Duodenal mucosa (tissue), 2 donors: ENCODE measurements around the gene ADGRA3.

ENCODE experiments used
- H3K27ac ChIP-seq: one replicate; pipeline ENCODE4 v1.7.0; 2013; ENCODE audit warnings: low read depth, low read length
- H3K27me3 ChIP-seq, 2 donors: one replicate each; pipeline ENCODE4 v1.7.0; 2013; ENCODE audit warnings: low read length in 2 of 2, control low read depth in 1 of 2; ENCODE audit not compliant: insufficient read depth in 2 of 2, control insufficient read depth in 1 of 2
- H3K36me3 ChIP-seq, 2 donors: one replicate each; pipeline ENCODE4 v1.7.0; 2013; ENCODE audit warnings: low read length in 2 of 2, control low read depth in 1 of 2; ENCODE audit not compliant: insufficient read depth in 2 of 2, control insufficient read depth in 1 of 2
- H3K4me1 ChIP-seq, 2 donors: one replicate each; pipeline ENCODE4 v1.7.0; 2013; ENCODE audit warnings: low read length in 2 of 2, control low read depth in 1 of 2; ENCODE audit not compliant: insufficient read depth in 2 of 2, control insufficient read depth in 1 of 2
- H3K4me3 ChIP-seq, 2 donors: one replicate each; pipeline ENCODE4 v1.7.0; 2013; ENCODE audit warnings: low read length in 2 of 2, low read depth in 1 of 2
- H3K9ac ChIP-seq, 2 donors: one replicate each; pipeline ENCODE4 v1.7.0; 2013; ENCODE audit warnings: low read length in 2 of 2, low read depth in 1 of 2
- H3K9me3 ChIP-seq, 2 donors: one replicate each; pipeline ENCODE4 v1.7.0; 2013; ENCODE audit warnings: low read length in 2 of 2, control low read depth in 1 of 2; ENCODE audit not compliant: control insufficient read depth in 1 of 2

Gene ADGRA3

DNA sequence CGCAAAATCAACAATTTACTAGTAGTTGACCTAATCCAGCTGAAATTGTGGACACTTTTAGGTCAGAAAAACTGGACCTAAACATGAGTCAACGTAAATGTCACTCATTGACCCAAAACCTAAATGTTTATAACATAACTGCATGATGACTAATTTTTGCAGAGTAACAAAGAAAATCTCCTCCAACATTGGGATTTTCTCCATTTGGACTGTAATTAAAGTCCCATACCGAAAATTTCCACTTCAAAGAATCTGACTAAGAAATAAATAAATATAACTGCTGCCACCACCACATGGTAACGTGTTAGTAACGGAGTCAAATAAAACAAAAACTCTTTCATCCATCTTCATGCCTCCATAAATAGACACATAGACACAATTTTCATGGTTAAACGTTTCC lies 1.9 kb downstream of the ADGRA3 start:
- Histone ChIP-seq H3K36me3 (no peaks in the 10 kb centered on the region), H3K27me3 (no peaks in the 10 kb centered on the region), H3K27ac (no peak overlapping the region), H3K4me3 (peak overlapping the region; percentile 67 to 84), H3K9ac (peak overlapping the region in 1 of 2 donors; percentile 45), H3K4me1 (peaks cover 7 to 19% of the 10 kb centered on the region in 2 donors), H3K9me3 (no peaks in the 10 kb centered on the region)

DNA sequence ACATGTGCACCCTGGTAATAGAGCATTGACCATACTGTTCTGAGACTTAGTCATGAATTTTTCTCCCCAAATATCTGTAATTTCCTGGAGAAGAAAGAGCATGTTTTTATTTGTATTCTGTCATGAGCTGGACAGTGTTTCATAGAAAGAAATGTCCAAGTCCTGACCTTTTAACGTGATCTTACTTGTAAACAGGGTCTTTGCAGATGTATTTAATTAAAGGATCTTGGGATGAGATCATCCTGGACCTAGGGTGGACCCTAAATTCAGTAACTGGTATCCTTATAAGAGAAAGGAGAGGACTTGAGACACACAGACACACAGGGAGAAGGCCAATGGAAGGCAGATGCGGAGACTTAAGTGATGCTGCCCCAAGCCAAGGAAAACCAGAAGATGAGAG lies 3.6 kb downstream of the ADGRA3 start:
- Histone ChIP-seq H3K36me3 (no peaks in the 10 kb centered on the region), H3K27ac (no peak overlapping the region), H3K27me3 (no peaks in the 10 kb centered on the region), H3K9ac (no peak overlapping the region), H3K4me1 (peaks cover 7 to 19% of the 10 kb centered on the region in 2 donors), H3K9me3 (no peaks in the 10 kb centered on the region), H3K4me3 (no peak overlapping the region)

DNA sequence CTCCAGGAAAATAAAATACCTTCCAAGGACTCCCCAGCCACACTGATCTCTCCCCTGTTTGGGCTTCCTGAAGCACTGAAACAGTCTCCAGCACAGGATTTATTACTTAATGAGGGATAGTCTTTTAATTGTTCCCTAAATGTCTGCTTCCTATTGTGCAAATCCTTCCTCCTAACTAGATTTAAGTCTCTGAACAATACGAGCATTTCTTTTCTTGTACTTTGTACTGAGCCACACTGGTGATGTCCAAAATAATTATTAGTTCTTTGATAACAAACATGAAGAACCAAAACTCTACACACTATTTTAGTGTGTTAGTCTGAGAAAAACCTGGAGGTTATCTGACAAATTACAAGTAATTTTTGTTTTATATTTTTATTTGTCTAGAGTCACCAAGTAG lies 5.1 kb downstream of the ADGRA3 start:
- no peak overlapping the region for H3K27ac ChIP-seq

DNA sequence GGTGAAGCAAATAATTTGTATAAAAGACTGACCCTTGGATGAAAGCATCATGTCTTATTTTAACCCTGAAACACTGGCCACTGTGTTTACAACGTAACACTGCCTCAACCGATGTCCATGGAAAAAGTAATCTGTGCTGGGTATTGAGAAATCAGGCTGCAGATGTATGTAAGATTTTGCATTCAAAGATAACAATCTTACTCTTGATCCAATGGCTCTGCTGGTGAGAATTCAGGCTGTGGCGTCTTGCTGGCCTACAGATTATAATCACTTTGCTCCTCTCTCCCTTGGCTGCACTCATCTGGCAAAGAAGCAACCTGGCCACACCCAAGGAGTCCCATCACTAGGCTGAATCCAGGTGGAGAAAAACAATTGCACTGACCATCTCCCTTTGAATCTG lies 7.5 kb downstream of the ADGRA3 start:
- Histone ChIP-seq H3K9me3 (no peaks in the 10 kb centered on the region), H3K4me1 (peaks cover 7 to 11% of the 10 kb centered on the region in 2 donors), H3K36me3 (no peaks in the 10 kb centered on the region), H3K9ac (no peak overlapping the region), H3K27ac (no peak overlapping the region), H3K4me3 (no peak overlapping the region), H3K27me3 (no peaks in the 10 kb centered on the region)

More for the DNA sequence above, 5.1 kb downstream of the ADGRA3 start:
- H3K36me3 ChIP-seq = no peaks in the 10 kb centered on the region
- no peaks in the 10 kb centered on the region for H3K27me3 ChIP-seq
- no peaks in the 10 kb centered on the region for H3K9me3 ChIP-seq
- no peak overlapping the region for H3K4me3 ChIP-seq
- H3K9ac ChIP-seq = no peak overlapping the region
- peaks cover 7 to 17% of the 10 kb centered on the region in 2 donors for H3K4me1 ChIP-seq

DNA sequence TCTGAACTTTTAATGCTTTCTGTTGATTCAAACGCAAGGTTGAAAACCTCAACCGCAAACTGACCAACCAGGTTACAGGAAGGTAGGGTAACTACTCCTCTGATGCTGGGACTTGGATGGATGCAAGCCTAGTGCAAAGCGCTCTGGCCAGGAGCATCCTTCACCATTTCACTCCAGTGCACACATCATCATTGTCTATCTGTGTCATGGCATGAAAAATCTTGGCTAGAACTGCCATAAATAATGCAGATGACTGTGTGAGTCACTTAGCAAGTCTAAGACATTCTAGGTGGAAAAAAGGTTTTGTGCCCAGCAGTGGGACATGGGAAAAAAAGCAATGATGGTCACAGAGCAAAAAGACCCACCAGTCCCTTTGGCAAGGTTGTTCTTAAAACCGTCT lies 10.9 kb downstream of the ADGRA3 start:
- H3K27ac ChIP-seq = no peak overlapping the region
- H3K9me3 ChIP-seq = no peaks in the 10 kb centered on the region
- no peak overlapping the region for H3K9ac ChIP-seq
- no peak overlapping the region for H3K4me3 ChIP-seq
- no peaks in the 10 kb centered on the region for H3K36me3 ChIP-seq
- H3K4me1 ChIP-seq = peaks cover 9 to 21% of the 10 kb centered on the region in 2 donors
- no peaks in the 10 kb centered on the region for H3K27me3 ChIP-seq

DNA sequence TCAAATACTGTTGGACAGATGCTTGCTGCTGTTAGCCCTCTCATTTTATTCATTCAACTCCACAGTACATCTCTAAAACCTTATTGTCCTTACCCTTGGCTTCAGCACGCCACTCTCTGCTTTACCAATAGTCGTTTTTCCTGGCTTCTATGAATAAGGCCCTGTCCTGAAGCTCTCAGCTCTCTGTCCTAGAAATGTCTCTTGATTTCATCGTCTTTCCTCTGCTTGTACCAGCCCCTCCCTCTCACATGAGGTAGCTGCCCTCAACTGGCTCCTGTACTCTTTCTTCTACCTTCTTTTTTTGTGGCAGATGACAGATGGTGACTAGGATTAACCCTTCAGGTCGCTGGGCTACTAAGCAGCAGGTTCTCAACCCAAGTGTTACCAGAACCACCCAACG lies 11.4 kb downstream of the ADGRA3 start:
- H3K9ac ChIP-seq = no peak overlapping the region
- peaks cover 9 to 21% of the 10 kb centered on the region in 2 donors for H3K4me1 ChIP-seq
- H3K4me3 ChIP-seq = no peak overlapping the region
- H3K27ac ChIP-seq = no peak overlapping the region
- no peaks in the 10 kb centered on the region for H3K9me3 ChIP-seq
- H3K36me3 ChIP-seq = no peaks in the 10 kb centered on the region
- no peaks in the 10 kb centered on the region for H3K27me3 ChIP-seq

DNA sequence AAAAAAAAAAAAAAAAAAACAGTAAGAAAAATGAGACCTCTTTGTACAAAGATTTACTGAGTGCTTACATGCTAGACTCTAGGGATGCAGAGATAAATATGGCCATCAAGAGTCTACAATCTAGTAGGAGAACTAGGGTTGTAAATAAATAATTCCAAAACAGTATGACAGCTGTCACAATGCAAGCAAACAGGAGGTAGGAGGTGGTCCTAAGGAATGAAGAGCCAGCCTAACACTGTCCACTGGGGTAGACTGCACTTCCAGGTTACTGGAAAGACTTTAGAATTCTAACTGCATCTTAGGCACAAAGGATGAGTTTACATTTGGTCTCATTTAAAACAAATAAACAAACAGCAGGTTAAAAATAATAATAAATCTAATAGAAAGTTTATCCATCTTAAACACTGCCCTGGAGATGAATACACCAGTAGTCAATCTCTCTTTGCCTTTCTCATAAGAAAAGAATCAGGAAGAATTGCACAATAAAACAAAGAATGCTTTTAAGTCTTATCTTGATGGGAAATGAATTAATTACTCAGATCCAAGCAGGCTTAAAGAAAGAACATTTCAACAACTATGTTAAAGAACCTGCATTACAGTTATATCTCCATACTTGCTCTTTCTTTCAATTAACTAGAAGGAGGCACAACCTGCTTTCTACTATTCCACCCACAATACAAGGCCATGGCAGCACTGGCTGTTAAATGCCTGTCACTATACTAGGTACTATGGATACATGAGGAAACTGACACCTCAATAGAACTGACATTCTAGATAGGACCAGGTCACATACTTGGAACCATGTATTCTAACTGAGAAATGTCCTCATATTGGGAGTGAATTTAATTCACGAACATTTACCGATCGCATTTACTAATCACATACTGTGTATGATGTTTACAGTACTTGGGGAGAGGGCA lies 12.7 kb downstream of the ADGRA3 start:
- Histone ChIP-seq H3K9ac (no peak overlapping the region), H3K27ac (no peak overlapping the region), H3K9me3 (no peaks in the 10 kb centered on the region), H3K4me1 (peaks cover 9 to 21% of the 10 kb centered on the region in 2 donors), H3K27me3 (no peaks in the 10 kb centered on the region), H3K4me3 (no peak overlapping the region), H3K36me3 (no peaks in the 10 kb centered on the region)

DNA sequence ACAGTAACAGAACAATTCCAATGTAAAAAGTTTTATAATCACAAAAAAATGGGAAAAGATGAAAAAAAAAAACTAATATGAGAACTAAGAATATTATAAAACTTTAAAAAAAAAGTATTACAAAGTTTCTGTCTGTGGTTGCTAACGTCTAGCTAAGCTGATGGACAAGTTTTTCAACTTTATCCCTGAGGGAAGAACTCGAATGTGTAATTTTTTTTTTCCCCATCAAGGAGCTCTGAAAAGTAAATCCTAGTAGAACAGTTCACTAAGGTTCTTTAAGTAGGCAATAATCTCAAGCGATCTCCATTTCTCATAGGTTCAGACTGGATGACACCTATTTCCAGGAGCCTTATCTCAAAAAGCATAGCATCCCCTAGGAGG lies 14.2 kb downstream of the ADGRA3 start:
- no peaks in the 10 kb centered on the region for H3K9me3 ChIP-seq
- H3K4me3 ChIP-seq = no peak overlapping the region
- no peaks in the 10 kb centered on the region for H3K36me3 ChIP-seq
- no peaks in the 10 kb centered on the region for H3K27me3 ChIP-seq
- peaks cover 9 to 21% of the 10 kb centered on the region in 2 donors for H3K4me1 ChIP-seq
- no peak overlapping the region for H3K27ac ChIP-seq
- H3K9ac ChIP-seq = no peak overlapping the region

DNA sequence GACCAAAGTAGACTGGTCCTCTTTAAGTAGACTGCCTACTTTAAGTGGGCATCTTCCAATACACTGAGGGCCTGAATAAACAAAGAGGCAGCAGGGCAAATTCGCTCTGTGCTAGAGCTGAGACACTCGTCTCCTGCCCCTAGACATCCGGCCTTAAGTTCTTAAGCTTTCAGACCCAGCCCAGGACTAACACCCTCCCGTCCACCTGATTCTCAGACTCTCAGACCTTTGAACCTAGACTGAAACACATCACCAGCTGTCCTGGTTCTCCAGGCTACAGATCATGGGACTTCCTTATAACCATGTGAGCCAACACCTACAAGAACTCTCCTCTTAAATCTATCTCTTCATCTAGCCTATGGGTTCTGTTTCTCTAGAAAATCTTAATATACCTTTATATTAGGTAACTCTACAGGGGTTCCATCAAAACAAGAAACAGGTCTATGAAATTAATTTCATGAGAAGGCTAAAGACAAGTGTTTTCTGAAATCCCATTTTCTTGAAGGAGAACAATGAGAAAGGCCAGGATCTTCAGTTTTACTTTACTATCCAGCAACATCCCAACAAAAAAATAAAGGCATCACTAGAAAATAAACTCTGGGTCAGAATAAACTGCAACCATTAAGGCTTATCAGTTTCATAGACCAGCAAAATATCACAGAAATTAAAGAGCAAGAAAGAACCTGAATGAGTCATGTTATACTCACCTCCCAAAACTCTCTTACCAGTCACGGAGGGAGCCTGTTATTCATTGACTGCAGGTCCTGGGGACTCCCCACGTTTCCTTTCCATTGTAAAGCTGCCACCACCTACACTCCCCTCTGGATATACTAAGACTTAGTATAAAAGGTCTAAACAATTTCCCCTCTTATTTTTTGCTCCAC lies 14.8 kb downstream of the ADGRA3 start:
- H3K27me3 ChIP-seq = no peaks in the 10 kb centered on the region
- H3K4me3 ChIP-seq = peak overlapping the region; percentile 5 to 47
- no peak overlapping the region for H3K27ac ChIP-seq
- no peaks in the 10 kb centered on the region for H3K36me3 ChIP-seq
- H3K9me3 ChIP-seq = no peaks in the 10 kb centered on the region
- peaks cover 6 to 21% of the 10 kb centered on the region in 2 donors for H3K4me1 ChIP-seq
- no peak overlapping the region for H3K9ac ChIP-seq

DNA sequence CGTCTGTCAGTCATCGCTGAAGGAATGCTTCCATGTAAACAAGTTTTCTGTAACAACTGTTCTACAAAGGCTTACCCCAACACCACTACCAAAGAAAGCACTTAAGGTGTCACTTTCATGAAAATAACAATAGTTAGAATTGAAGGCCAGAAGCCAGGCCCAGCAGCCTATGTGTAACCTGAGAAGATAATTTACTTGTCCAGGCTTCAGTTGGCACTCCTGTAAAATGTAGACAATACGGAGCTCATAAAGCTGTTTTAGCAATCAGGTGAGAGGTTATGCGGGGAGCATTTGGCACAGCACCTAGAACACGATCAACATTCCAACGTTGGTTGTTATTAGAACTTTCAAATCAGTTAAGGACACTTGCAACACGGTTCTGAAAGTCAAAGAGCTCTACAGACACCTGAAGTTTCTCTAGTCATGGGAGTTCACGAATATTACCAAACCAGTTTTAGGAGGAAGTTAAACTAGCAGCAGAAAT lies 15.7 kb downstream of the ADGRA3 start:
- H3K9ac ChIP-seq = no peak overlapping the region
- peaks cover 6 to 21% of the 10 kb centered on the region in 2 donors for H3K4me1 ChIP-seq
- no peaks in the 10 kb centered on the region for H3K9me3 ChIP-seq
- no peak overlapping the region for H3K27ac ChIP-seq
- no peaks in the 10 kb centered on the region for H3K27me3 ChIP-seq
- peak overlapping the region in 1 of 2 donors; percentile 47 for H3K4me3 ChIP-seq
- H3K36me3 ChIP-seq = no peaks in the 10 kb centered on the region
